Loucy (cell line): ENCODE measurements around the gene ATG4D.

ENCODE experiments used
- EZH2phosphoT487 ChIP-seq: fragments of 200-600 bp; IDR thresholded peaks from 2 replicates; pipeline ENCODE4 v1.6.1; 2018; ENCODE audit warnings: antibody characterized with exemption, mild to moderate bottlenecking, moderate library complexity, borderline replicate concordance
- TF ChIP-seq, protein P1 (sequence below): fragments of 200-600 bp; sonication (generic); conservative IDR thresholded peaks from 2 replicates; pipeline ENCODE4 v1.5.1; 2014; ENCODE audit warnings: mild to moderate bottlenecking, antibody characterized with exemption, low read length

- TF ChIP-seq, protein P1, sequence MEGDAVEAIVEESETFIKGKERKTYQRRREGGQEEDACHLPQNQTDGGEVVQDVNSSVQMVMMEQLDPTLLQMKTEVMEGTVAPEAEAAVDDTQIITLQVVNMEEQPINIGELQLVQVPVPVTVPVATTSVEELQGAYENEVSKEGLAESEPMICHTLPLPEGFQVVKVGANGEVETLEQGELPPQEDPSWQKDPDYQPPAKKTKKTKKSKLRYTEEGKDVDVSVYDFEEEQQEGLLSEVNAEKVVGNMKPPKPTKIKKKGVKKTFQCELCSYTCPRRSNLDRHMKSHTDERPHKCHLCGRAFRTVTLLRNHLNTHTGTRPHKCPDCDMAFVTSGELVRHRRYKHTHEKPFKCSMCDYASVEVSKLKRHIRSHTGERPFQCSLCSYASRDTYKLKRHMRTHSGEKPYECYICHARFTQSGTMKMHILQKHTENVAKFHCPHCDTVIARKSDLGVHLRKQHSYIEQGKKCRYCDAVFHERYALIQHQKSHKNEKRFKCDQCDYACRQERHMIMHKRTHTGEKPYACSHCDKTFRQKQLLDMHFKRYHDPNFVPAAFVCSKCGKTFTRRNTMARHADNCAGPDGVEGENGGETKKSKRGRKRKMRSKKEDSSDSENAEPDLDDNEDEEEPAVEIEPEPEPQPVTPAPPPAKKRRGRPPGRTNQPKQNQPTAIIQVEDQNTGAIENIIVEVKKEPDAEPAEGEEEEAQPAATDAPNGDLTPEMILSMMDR = no peak
- TF ChIP-seq EZH2phosphoT487 = no peak
Measured at GRCh38 chr19:10553087-10553667, 9.5 kb downstream of the ATG4D start.
